PC-9 (cell line): ENCODE measurements around the gene SLC18A2. TPM values are rescaled to one million over a fixed set of nuclear protein-coding genes. Genes with fewer than 3 reads are reported as not detected.

Experiments
- BruUV-seq: library from RNA; stranded (reverse); fragments of 400-500 nt; replicated peaks from 2 replicates; lab custom pipeline; 2021; lab: Mats Ljungman, UMichigan
- CTCF ChIA-PET: fragments of 300-600 bp; sonication (Branson Sonifier 250); formaldehyde crosslinking; loops from one replicate; lab custom pipeline; 2022; ENCODE audit warnings: antibody characterized with exemption; lab: Charles Lee
- POLR2A ChIA-PET: fragments of 300-600 bp; sonication (Branson Sonifier 250); formaldehyde crosslinking; loops from one replicate; lab custom pipeline; 2022; ENCODE audit warnings: antibody characterized with exemption; ENCODE audit not compliant: unreplicated experiment; lab: Charles Lee
- DNase-seq, 2 experiments: peaks; one replicate each; pipeline versions ENCODE4 v3.0.0 to v3.0.0-alpha.2; 2015 to 2022; ENCODE audit warnings: mixed read lengths in 1 of 2
- H2AFZ ChIP-seq: fragments of 200-600 bp; sonication (generic); 2 replicates; pipeline ENCODE4 v1.8.1; 2017; ENCODE audit warnings: antibody characterized with exemption
- H3F3A ChIP-seq: fragments of 200-600 bp; sonication (generic); 2 replicates; pipeline ENCODE4 v1.8.1; 2017; ENCODE audit warnings: antibody characterized with exemption, mild to moderate bottlenecking, low read depth; ENCODE audit not compliant: insufficient read depth
- H3K27ac ChIP-seq: fragments of 200-600 bp; sonication (generic); 2 replicates; pipeline ENCODE4 v1.6.1; 2016; ENCODE audit warnings: mixed run types
- H3K27me3 ChIP-seq: fragments of 200-600 bp; sonication (generic); 2 replicates; pipeline ENCODE4 v1.6.1; 2016; ENCODE audit warnings: low read depth, mixed run types; ENCODE audit not compliant: insufficient read depth
- H3K36me3 ChIP-seq: fragments of 200-600 bp; sonication (generic); 2 replicates; pipeline ENCODE4 v1.6.1; 2016; ENCODE audit warnings: low read depth, mixed run types
- H3K4me1 ChIP-seq: fragments of 200-600 bp; sonication (generic); replicated peaks from 2 replicates; pipeline ENCODE4 v1.6.1; 2016; ENCODE audit warnings: mixed run types; ENCODE audit not compliant: insufficient read depth
- H3K4me2 ChIP-seq: fragments of 200-600 bp; sonication (generic); 2 replicates; pipeline ENCODE4 v1.6.1; 2017; ENCODE audit warnings: mixed run types
- H3K4me3 ChIP-seq: fragments of 200-600 bp; sonication (generic); 2 replicates; pipeline ENCODE4 v1.6.1; 2016; ENCODE audit warnings: mixed run types
- H3K79me2 ChIP-seq: fragments of 200-600 bp; sonication (generic); 2 replicates; pipeline ENCODE4 v1.6.1; 2017; ENCODE audit warnings: low read depth, mixed run types
- H3K9me2 ChIP-seq: fragments of 200-600 bp; sonication (generic); 2 replicates; pipeline ENCODE4 v1.8.1; 2017; ENCODE audit warnings: mild to moderate bottlenecking; ENCODE audit not compliant: insufficient read depth
- H3K9me3 ChIP-seq: fragments of 200-600 bp; sonication (generic); 2 replicates; pipeline ENCODE4 v1.8.1; 2016; ENCODE audit warnings: low read depth; ENCODE audit not compliant: insufficient read depth
- H4K20me1 ChIP-seq: fragments of 200-600 bp; sonication (generic); 2 replicates; pipeline ENCODE4 v1.8.1; 2017; ENCODE audit not compliant: insufficient read depth
- EZH2 ChIP-seq: fragments of 200-600 bp; sonication (generic); IDR thresholded peaks from 2 replicates; pipeline ENCODE4 v1.8.0; 2017; ENCODE audit warnings: antibody characterized with exemption, low read depth
- intact Hi-C: fragments of 100-400 bp; cut with micrococcal nuclease; formaldehyde crosslinking; loops from one replicate; pipeline ENCODE4 v1.10.0; 2022; ENCODE audit not compliant: unreplicated experiment
- total RNA-seq: library from RNA; stranded (reverse); gene quantifications from 2 replicates; pipeline ENCODE4 v1.2.3, GENCODE V29; 2021
- TF ChIP-seq, protein P1 (sequence below): fragments of 200-600 bp; sonication (generic); conservative IDR thresholded peaks from 2 replicates; pipeline ENCODE4 v1.6.1; 2017; ENCODE audit warnings: mixed run types, antibody characterized with exemption, mild to moderate bottlenecking, moderate library complexity

Gene SLC18A2
- total RNA-seq, 1 experiment from 2014 or later: not detected

GRCh38 chr10:117257721-117258120 is 16.8 kb downstream of the SLC18A2 start:
- Histone ChIP-seq H3K27me3 (peaks cover 5% of the 10 kb centered on the region; the same call in 1 of the 2 replicates), H3K4me3 (no peak overlapping the region), H3K9me3 (no peaks in the 10 kb centered on the region), H3F3A (no peaks in the 10 kb centered on the region), H4K20me1 (no peaks in the 10 kb centered on the region), H3K79me2 (no peaks in the 10 kb centered on the region), H2AFZ (no peak overlapping the region), H3K4me1 (no peaks in the 10 kb centered on the region), H3K27ac (no peak overlapping the region), H3K9me2 (no peaks in the 10 kb centered on the region), H3K4me2 (no peak overlapping the region), H3K36me3 (no peaks in the 10 kb centered on the region)
- no TSS peak for BruUV-seq
- intact Hi-C loops: no loop called here
- no peak for DNase-seq
- ChIA-PET CTCF (no interaction called here), POLR2A (no interaction called here)
- TF ChIP-seq, protein P1, sequence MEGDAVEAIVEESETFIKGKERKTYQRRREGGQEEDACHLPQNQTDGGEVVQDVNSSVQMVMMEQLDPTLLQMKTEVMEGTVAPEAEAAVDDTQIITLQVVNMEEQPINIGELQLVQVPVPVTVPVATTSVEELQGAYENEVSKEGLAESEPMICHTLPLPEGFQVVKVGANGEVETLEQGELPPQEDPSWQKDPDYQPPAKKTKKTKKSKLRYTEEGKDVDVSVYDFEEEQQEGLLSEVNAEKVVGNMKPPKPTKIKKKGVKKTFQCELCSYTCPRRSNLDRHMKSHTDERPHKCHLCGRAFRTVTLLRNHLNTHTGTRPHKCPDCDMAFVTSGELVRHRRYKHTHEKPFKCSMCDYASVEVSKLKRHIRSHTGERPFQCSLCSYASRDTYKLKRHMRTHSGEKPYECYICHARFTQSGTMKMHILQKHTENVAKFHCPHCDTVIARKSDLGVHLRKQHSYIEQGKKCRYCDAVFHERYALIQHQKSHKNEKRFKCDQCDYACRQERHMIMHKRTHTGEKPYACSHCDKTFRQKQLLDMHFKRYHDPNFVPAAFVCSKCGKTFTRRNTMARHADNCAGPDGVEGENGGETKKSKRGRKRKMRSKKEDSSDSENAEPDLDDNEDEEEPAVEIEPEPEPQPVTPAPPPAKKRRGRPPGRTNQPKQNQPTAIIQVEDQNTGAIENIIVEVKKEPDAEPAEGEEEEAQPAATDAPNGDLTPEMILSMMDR: no peak
- TF ChIP-seq EZH2: no peak

DNA sequence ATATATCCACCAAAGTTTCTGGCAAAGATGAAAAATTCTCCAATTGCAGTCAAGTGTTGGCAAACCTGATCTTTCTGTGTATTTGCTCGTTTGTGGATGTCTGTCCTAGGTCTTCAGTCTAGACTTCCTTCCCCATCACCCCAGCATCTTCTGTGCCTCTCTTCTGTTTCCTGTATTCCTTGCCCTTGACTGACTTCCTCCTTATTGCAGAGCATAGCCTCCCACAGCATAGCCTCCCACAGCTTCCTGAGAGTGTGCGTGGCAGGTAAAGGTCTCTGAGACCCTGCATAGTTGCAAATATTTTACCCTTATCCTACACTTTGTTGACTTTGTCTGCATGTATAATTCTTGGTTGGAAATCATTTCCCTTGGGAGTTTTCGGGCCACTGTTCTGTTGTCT is 18.4 kb downstream of the SLC18A2 start:
- BruUV-seq: no TSS peak
- Histone ChIP-seq H3K4me2 (no peak overlapping the region), H3K79me2 (no peaks in the 10 kb centered on the region), H3K9me2 (no peaks in the 10 kb centered on the region), H3F3A (no peaks in the 10 kb centered on the region), H2AFZ (no peak overlapping the region), H4K20me1 (no peaks in the 10 kb centered on the region), H3K4me3 (no peak overlapping the region), H3K4me1 (no peaks in the 10 kb centered on the region), H3K27me3 (0 out of 2 replicates have a peak, but pooled peaks cover 5% of the 10 kb centered on the region), H3K27ac (no peak overlapping the region), H3K9me3 (no peaks in the 10 kb centered on the region), H3K36me3 (no peaks in the 10 kb centered on the region)
- ChIA-PET POLR2A (no interaction called here), CTCF (no interaction called here)
- intact Hi-C loops: no loop called here
- TF ChIP-seq, protein P1: no peak
- no peak for TF ChIP-seq EZH2
- DNase-seq: no peak

DNA sequence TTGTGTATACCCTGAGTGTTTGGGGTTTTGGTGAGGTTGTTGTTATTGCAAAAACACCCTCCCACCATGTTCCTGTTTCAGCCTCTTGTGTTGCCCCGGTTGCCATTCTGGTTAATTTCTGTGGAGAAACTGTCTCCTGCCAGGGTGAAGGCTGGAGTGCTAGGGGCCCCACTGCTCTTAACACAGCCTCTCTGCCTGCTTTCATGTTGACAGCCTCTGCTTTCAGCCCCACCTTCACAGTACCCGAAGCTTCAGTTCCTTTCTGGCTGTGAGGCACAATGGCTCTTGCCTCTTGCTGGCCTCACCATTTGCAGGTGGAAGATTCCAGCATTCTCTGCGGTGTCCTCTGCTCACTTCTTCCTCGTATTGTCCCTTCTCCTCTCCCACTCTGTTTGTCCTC is 19.2 kb downstream of the SLC18A2 start:
- no peak for DNase-seq
- no TSS peak for BruUV-seq

More for the DNA sequence above, 19.2 kb downstream of the SLC18A2 start:
- CTCF ChIA-PET: no interaction called here
- Histone ChIP-seq H3K36me3 (no peaks in the 10 kb centered on the region), H3K9me2 (no peaks in the 10 kb centered on the region), H3K4me2 (no peak overlapping the region), H4K20me1 (no peaks in the 10 kb centered on the region), H2AFZ (no peak overlapping the region), H3K9me3 (no peaks in the 10 kb centered on the region), H3K4me3 (no peak overlapping the region), H3F3A (no peaks in the 10 kb centered on the region), H3K27me3 (0 out of 2 replicates have a peak, but pooled peaks cover 5% of the 10 kb centered on the region), H3K27ac (no peak overlapping the region), H3K4me1 (no peaks in the 10 kb centered on the region), H3K79me2 (no peaks in the 10 kb centered on the region)
- POLR2A ChIA-PET: no interaction called here
- TF ChIP-seq EZH2: no peak
- TF ChIP-seq, protein P1: no peak
- intact Hi-C loops: no loop called here
